Esophagus muscularis mucosa (tissue), 4 donors: ENCODE measurements around the gene PSMD13.

Source experiments
- CTCF ChIP-seq, 3 experiments: fragments of 200-600 bp in 2 of 3; fragments of 450-650 bp in 1 of 3; sonication (generic) in 2 of 3; IDR thresholded peaks; one replicate each; pipeline ENCODE4 v1.5.1; 2017 to 2019; ENCODE audit warnings: antibody characterized with exemption in 3 of 3, mild to moderate bottlenecking in 2 of 3, moderate library complexity in 1 of 3
- EP300 ChIP-seq: sonication (generic); formaldehyde crosslinking; IDR thresholded peaks from one replicate; pipeline ENCODE4 v1.6.1; 2017; ENCODE audit warnings: antibody characterized with exemption
- POLR2A ChIP-seq: fragments of 450-650 bp; IDR thresholded peaks from one replicate; pipeline ENCODE4 v1.6.1; 2017; ENCODE audit warnings: antibody characterized with exemption, moderate library complexity, mild to moderate bottlenecking, low read depth

- TF ChIP-seq CTCF (IDR thresholded peaks at IDR 0.05) (no peak), EP300 (no peak), POLR2A (no peak)
These were observed 46.8 kb downstream of the PSMD13 start for GRCh38 chr11:283405-284104.
